GM19025 (cell line): ENCODE results near the gene PELI2.

Experiments
- ATAC-seq: cut with Tn5 transposase; IDR thresholded peaks from one replicate; pipeline ENCODE4 v1.9.1; 2021; ENCODE audit warnings: mild to moderate bottlenecking, low read depth, moderate library complexity; ENCODE audit not compliant: unreplicated experiment

PELI2 gene

DNA sequence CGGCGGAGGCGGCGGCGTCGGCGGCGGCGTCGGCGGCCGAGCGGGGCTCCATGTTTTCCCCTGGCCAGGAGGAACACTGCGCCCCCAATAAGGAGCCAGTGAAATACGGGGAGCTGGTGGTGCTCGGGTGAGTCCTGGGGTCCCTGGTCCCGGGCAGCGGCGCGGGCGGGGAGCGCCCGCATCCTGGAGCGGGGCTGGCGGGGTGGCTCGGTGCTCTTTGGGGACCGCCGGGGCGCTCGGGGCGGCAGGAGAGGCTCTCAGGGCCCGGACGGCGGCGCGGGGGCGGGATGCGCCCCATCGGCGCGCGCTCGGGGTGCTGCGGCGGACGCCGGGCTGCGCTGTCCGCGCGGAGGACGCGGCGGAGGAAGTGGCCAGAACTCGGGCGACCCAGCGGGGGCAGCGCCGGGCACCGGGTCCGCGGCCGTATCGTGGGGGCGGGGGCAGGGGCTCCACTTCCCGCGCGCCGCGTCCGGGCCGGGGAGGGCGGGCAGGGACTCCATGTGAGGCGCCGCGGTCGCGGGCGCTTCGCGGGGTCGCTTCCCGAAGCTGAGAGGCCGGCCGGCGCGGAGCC is 485 bp downstream of the PELI2 start:
- peak; percentile 13 for ATAC-seq

DNA sequence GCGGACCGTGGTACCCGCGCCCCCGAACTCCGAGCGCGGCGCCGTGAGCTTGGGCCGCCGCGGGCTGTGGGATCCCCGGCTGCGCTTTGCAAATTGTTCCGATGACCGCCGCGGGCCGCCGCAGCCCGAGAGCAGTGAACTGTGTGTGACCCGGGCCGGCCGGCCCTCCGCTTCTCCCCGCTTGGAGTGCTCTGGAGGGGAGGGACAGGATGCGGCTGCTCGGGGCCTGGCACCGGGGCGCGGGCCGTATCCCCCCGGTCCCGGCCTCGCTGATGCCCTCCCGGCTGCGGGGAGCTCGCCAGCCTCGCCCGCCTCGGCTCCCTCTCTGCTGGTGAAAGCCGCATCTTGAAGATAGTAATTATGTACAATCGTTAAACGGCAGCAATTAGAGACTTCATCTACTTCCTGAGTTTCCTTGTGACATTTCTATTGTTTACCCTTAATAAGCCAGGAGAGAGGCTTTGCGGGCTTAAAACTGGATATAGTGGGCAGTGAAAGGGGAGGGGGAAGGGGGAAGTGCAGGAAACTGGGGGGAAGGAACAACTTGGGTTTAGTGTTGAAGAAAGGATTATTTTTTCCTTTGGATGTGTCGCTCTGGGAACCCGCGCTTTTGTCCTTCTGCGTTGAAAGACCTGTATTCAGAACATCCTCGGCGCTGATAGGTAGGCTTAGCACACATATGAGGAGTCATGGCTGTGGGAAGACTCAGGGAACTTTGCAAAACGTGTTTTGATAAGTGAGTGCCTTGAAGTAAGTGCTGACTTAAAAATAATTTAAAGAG is 1.2 kb downstream of the PELI2 start:
- peak; percentile 18 for ATAC-seq

DNA sequence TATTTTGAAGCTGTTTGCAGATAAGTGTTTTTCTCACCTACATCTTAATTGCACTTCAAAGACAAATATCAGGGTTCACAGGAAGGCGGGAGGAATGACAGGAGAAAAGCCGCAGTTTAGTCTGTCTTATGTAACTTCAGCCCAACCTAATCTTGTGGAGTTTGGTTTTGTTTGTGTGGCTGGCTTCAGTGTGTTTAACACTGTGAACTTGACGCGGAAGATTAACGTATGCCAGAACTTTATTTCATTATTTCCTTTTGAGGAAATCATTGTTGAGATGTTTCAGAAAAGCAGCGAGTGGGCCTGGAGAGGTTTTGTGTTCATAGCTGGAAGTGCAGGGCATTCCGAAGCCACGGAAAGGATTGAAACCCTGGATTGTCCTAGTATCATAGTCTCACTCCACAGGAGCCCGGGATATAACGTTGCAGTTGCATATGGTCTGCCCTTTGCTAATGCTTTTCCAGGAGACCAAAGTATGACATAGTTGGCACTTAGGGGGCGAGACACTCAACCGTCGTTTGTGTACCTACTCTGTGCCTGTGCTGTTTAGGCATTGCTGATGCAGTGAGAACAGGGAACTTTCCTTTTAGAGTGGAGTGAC is 2.0 kb downstream of the PELI2 start:
- ATAC-seq: no peak

DNA sequence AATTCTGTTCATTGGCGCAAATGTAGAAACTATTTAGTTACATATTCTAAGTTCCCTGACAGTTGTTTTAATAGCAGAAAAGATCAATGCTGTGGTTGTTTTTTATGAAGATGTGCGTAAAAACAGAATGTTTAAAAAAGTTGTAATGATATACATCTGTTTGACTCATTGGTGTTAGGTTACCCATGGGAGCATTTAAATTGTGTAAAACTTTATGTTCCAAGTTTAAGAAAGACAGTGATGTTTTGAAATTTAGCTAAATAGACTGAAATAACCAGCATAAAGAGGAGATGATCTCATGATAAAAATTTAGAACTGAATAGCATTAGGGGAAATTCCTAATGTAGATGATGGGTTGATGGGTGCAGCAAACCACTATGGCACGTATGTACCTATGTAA is 3.6 kb downstream of the PELI2 start:
- no peak for ATAC-seq

DNA sequence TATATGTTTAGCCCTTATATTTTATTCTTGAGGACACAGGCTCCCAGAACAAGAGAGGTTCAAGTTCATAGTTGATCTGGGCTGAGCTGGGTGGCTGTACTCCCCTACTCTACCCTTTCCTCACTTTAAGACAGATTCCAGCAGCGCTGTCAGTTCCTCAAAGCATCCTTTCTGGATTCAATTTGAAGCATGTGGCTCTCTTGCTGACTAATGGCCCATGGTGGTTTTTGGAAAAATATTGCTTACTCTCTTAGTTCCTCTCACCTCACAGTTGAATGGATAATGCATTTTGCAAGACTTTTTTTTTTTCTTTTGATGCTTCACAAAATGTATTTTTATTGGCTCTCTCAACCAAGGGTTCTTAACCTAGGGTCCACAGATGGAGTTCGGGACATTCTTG is 4.1 kb downstream of the PELI2 start:
- ATAC-seq: no peak

DNA sequence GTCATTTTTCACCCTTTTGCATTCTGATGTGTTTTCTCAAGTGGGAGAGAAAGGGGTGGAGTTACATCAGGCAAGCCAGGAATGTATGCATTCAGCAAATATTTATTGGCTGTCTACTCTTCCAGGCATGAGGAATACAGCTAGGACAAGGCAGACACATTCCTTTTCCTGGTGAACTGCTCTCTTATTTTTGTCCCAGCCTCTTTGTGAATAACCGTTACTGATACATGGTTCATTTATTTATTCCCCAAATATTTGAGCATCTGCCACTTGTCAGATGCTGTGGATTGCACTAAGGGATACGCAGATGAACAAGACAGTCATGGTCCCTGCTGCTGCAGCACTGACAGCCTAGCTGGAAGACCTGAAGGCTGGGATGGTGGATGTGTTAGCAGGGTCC is 6.1 kb downstream of the PELI2 start:
- ATAC-seq: no peak

DNA sequence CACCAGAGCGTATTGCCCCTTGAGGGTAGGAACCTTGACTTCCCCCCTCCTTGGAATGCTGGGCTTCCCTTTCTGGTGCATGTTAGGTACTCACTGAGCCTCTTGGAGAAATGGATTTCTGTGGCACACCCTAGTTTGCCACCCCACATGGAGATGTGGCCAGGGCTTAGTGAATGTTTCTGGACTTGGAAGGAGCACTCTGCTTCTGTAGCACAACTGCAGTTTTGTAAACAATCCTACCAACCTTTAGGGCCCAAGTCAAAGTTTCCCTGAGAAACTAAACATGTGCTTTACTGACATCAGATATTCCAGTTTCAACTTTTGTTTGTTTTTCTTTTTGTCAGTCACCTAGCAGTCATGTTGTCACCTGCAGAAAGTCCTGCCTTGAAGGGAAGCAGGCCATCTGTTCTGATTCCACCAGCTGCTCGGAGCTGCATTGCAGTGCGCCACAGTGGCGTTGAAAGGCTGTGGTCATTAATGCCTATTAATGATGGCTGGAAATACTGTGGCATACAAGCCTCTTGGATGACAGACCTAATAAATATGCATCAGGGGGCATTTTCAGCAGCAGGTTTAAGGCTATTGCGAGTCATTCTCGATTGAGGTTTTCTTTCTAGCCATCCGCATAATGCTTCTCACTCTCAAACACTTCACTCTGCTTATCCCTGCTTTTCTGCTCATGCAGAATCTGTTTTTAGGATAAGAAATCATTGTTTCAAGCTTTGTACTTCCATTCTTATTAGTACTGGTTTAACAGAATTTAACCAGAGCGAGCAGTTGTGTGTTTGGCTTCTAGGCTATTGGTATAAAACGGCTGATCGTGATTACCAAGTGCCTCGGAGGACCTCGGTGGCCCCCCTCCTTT is 7.8 kb downstream of the PELI2 start:
- no peak for ATAC-seq

DNA sequence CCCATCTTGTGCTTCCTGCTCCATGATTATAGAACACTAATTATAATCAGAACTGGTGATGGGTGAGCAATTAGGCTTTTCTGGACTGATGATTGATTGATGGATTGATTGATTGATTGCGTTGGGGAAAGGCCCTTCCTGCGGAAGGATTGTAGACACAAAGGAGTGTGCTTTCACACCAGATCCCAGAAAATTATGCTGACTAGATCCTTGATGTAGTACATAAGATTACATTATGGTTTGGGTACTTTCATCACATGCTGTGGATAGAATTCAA is 8.4 kb downstream of the PELI2 start:
- ATAC-seq: no peak

DNA sequence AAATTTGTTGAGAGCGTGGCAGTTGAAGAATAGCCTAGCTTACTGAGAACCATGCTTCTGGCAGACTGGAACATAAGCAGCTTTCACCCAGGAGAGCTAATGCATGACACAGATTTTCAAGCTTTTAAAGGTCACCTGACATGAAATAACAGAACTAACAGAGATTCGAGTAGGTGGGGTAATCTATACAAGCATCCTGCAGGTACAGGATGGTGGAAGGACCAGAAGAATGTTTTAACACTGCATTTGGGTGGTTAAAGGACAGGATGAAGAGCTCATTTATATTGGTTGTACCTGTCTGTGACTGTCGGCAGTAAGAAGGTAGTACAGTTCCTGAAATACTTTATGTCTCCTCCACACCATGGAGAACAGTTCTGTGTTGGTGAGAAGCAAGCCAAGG is 8.9 kb downstream of the PELI2 start:
- ATAC-seq: no peak

DNA sequence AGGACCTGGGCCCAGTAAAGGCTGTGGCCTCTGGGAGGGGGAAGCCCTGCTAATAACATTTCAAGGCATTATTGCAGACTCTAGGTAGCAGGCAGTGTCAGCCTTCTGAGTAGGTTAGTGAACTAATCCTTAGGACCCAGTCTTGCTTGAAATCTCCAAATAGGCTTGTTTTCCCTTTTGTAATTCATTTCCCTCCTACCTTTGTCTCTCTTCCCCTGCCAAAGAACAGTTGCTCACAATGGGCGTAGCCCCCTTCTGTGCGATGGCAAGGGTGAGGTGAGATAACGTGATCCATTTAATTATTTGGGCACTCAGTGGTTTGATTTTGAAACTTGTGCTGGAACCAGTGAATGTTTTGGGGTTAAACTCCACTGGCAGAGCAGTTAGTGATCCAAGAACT is 10.9 kb downstream of the PELI2 start:
- ATAC-seq: no peak

DNA sequence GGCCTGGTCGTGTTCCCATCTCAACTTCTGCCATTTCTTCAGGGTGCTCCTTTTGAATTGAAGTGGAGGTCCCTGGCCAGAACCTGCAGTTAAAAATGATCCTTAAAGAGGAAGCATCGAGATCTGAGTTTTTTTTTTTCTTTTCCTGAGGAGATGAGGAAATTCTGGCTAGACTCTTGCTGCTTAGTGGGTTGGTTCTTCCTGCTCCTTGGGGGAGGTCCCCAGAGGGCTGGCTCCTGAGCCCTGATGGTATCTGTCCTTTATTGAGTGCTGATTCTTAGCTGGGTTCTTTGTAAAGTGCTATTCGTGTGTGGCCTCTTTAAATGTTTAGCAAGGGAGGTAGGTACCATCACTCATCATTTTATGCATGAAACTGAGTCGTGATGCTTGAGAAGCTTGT is 11.7 kb downstream of the PELI2 start:
- ATAC-seq: no peak

DNA sequence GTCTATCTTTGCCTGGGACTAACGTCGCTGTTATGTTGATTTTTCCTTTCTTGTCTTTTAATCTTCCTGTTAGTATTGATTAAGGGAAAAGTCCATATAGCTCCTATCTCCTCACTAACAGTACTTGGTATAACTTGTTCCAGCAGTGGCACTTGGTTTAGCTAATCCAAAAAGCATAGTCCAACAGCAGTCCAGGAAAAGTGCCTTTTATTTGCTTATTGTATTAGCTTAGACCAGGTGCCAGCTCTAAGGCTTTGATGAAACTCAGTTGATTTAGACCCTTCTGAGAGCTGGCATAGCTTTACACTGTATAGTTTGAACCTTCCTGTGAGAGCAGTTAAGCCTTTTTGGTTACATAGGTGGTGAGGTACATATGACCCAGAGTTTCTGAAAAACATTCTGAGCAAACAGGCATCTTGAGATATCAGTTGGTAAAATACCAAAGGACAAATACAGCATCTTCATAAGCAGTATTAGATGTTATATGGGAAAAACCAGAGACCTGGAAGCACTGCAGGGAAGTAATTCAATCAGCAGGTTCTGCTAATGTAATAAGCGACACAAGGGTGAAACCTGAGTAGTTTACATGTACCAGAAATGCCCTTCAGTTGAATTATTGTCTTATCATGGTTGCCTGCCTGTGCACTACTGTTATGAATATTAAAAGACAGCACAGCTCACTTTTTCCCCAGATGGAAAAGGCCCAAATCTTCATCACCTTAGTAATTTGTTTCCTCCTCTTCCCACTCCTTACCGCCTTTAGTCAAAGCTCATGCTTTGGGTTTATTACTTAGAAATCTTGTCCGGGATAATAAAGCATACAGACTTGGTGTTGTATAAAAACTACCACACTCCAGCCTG is 13.0 kb downstream of the PELI2 start:
- no peak for ATAC-seq

DNA sequence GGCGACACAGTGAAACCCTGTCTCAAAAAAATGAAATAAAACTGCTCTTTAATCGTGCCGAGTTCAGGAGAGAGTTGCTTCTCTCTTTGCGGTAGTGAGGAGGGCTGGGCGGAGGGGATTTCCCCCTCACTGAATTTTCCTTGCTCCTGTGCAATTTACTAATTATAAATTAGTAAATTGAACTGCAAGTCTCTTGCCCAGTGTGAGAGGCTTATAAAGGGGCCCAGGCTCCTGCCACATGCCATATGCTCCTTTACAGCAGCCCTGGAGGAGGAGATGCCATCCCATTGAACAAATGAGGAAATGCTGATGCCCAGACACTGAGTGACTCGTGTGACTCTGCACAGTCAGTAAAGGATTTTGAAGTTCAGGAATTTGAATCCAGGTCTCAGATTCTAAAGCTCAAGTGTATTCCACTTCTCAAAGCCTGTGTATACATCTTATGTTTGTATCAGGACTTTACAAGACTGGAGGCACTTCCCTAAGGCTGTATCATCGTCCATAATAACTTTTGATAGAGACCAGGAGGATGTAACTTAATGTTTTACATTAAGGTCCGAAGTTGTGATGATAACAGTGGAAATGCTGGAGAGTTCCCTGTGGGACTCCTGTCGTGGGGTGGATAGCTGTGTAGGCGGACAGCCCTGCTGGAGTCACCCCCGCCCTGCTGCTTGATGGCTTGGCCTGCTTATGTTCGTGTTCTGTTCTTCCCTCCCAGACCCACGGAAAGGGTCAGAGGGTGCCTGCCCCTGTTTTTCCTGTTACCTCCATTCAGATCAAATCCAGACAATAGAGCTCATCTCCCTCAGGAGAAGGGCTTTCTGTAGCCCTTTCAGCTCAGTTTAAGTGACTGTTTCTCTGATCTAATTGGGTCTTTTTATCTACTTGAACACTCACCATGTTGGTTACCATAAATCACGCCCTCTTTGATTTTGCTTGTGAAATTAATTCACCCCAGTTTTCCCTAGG is 13.9 kb downstream of the PELI2 start:
- ATAC-seq: no peak

DNA sequence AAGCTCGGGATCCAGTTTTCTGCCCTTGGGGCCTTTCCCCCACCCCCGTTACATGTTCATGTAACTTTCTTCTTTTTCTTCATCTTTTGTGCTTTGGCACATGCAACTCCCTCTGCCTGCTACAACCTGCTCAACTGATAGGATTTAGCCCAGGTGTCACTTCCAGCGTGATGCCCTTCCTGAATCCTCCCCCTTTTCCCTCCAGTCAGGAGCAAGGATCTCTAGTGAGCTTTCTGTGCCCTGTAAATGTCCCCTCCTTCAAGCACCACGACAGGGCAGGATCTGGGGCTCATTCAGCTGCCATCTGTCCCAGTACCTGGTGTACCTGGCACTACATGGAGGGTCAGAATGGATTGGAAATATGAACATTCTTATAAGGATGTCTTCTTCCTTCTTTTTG is 15.3 kb downstream of the PELI2 start:
- ATAC-seq: no peak

DNA sequence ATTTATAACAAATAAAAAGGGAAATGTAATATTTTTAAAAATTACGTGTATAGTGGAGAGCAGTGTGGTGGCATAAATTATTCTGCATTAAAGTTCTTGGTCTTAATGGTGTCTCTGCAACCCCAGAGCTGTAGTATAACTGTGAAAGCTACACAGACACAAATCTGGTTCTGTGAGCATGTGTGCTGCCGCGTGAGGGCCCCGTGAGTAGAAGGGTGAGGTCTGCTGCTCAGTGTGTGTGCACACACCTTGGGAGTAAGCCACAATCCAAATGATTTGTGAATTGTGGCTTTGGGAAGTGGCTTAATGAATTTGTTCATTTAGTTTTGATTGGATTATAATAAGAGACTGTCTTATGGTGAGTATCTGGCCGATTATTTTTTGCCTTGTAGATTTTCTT is 16.8 kb downstream of the PELI2 start:
- no peak for ATAC-seq

DNA sequence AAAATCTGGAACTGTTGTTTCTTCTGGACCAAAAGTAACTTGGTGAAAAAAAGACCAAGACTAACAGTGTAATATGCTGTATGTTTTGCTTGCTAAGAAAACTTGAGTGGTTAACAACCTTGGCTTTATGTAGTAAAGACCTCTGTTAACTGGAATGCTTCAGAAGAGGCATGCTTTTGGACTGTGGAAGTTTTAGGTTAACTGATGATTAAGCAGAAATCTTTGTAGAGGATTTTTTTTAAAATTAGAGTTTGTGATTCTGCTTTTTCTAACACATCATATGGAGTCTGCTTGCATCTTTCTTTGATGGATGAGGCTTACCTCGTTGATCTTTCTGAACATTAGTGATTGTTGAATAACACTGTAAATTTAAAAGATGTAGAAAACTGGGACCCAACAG is 17.5 kb downstream of the PELI2 start:
- no peak for ATAC-seq

DNA sequence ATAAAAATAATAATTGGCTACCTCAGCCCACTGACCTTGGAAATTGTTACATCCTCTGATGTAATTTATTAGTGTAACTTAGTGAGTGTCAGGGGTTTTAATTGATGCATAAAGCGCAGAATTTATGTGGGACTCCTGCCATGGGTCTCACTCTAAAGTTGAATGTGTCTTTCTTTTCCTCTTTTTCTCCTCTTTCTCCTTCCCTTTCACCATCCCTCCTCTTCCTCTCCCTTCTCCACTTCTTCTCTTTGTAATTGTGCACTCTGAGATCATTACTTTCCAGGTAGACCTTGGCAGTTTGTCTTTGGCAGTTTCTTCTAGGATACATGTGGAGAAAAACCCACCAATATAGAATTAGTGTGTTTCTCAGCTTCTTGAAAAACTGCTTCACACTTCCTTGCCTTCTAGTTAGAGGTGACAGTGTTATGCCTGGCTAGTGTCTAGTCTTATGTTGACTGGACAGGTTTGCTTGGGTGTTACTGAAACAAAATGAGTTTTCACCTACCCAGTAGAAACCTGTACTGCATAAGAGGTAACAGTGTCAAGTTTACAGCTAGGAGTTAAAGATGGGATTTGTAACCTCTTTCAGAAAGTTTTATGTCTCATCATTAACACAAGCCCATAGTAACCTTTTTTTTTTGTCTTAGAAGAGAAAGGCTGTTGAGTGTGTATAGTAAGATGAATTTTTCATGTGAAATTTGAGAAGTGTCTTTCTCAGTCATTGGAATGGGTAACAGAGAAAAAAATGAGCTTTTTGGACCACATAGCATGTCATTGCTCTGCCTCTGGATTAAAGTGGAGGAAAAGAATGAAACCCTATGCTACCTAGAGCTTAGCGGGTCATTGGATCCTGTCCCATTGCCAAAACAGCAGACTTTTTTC is 18.6 kb downstream of the PELI2 start:
- ATAC-seq: no peak

DNA sequence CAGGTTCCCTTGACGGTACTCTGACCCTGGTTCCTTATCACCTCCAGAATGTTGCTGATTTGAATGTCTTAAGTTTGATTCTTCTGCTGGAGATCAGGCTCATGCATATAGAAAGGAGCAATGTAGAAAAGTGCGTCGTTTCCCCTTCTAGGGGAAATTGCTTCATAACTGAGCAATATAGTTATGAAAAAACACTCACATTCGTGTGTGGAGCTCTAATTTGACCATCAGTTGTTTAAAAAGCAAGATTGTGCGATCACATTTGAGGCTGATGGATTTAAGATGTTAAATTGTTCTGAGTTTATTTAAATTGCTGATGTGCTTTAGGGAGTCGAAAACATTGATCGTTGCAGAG is 19.2 kb downstream of the PELI2 start:
- ATAC-seq: no peak

DNA sequence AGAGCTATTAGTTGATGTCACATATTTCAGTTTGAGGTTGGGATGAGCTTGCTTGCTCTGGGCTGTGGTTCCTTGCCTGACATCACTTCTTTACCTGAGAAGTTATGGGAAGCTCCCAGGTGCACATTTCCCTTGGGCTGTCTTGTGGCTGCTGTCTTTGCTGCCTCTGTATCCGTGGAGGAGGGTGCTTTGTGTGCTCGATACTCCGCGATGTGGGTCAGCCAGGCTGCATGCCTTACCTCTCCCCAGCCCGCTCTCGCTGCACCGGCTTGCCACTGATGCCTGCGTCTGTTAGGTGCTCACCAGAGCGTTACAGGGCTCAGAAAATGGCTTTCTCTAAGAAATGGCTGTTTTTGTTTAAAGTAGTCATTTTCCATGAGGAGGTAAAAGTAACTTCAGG is 19.6 kb downstream of the PELI2 start:
- ATAC-seq: no peak
